ENCODE measurements around the gene C10orf143.
"Not testable (repeated sequence)": the region's sequence is repeated elsewhere in the genome, so short reads cannot be mapped to it uniquely, and the experiment has no call there.

The C10orf143 gene

DNA sequence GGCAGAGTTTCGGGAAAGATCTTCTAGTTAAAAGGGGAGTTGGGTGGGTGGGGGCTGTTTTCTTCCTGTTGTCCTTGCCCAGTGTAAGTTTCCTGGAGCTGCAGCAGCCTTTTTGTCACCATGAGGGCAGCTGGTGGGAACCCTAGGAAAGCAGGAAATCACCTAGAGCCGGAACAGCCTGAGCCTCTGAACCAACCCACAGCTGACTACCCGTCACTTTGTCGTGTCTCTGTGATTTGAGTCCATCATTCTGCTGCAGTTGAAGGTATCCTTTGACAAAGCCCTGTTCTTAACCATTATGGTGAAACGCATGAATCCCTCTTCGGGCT is 1.2 kb upstream of the C10orf143 start:
- in situ Hi-C loops (cut with HindIII; ENCODE audit: low sequenced_read_pairs): no loop called here
- peak overlapping the region; percentile 68 for H3K4me3 ChIP-seq (ENCODE audit: low read depth, low read length)
- no peak for DNase-seq (ENCODE audit: low read depth)
- TF ChIP-seq CTCF (IDR thresholded peaks at IDR 0.05; ENCODE audit: low read depth, low read length, missing control alignments): no peak

DNA sequence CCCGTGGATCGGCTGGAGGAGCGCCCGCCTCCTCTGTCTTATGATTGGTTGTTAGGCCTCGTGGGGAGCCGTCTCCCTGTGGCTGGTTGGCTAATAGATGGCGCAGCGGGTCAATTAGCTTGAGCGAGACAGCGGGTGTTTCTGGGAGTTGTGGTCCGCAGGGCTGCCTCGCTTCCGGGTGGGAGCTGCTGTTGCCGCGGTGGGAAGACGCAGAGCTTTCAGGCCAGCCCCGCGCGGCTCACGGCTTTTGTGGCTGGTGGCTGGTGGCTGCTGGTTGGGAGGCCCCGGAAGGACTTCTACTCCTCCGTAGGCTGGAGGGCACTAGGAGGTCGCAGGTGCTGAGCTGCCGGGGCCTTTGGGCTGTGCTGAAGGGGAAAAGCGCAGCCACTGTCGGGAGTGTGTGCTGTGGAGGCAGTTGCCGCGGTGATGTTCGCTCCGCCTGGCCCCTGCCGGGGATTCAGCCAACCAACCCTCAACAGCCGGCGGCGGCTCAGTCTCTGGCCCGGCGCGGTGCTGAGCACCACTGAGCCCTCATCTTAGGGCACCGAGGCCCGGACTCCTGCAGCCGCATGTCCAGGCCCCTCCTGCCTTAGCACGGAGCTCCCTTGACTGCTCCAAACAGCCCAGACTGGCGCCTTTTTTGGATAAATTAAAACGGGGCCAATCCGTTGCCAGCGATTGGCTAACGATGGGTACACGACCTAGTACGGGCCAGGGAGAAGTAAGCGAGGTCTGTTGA is 652 bp upstream of the C10orf143 start:
- DNase-seq (ENCODE audit: low read depth): peak; percentile 96
- in situ Hi-C loops (cut with HindIII; ENCODE audit: low sequenced_read_pairs): no loop called here
- peak; percentile 4 for TF ChIP-seq CTCF (IDR thresholded peaks at IDR 0.05; ENCODE audit: low read depth, low read length, missing control alignments)
- H3K4me3 ChIP-seq (ENCODE audit: low read depth, low read length): peak overlapping the region; percentile 68

DNA sequence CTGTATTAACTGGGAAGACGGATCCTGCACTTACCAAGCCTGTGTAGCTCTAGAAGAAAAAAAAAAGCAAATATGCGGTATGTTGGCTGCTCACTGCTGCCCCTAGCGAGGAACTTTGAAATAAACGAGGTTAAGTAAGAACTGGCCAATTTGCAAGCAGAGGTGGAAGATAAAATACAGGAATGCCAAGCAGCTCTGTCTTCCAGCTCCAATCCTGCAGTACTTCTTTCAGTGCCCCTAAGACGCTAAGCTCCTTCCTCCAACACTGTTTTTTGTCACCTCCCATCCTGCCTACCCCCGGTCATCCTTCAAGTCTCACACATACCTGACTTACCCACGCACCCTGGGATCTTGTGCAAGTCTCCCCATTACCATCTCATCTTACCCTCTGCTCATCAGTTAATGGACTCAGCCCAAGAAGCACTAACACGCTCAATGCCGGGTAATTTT is 809 bp downstream of the C10orf143 start:
- TF ChIP-seq CTCF (IDR thresholded peaks at IDR 0.05; ENCODE audit: low read depth, low read length, missing control alignments): peak; percentile 81
- peak overlapping the region; percentile 68 for H3K4me3 ChIP-seq (ENCODE audit: low read depth, low read length)
- in situ Hi-C loops (cut with HindIII; ENCODE audit: low sequenced_read_pairs): no loop called here
- peak; percentile 85 for DNase-seq (ENCODE audit: low read depth)

- H3K4me3 ChIP-seq (ENCODE audit: low read depth, low read length): peak overlapping the region; percentile 68
- no peak for DNase-seq (ENCODE audit: low read depth)
Observed at GRCh38 chr10:130108934-130109604, 1.6 kb downstream of the C10orf143 start.

GRCh38 chr10:130108146-130108545 is 2.5 kb downstream of the C10orf143 start:
- H3K4me3 ChIP-seq (ENCODE audit: low read depth, low read length); DNase-seq (ENCODE audit: low read depth); in situ Hi-C loops (cut with HindIII; ENCODE audit: low sequenced_read_pairs): not testable (repeated sequence)

More at GRCh38 chr10:130108934-130109604, 1.6 kb downstream of the C10orf143 start:
- in situ Hi-C loops (cut with HindIII; ENCODE audit: low sequenced_read_pairs): no loop called here
- no peak for TF ChIP-seq CTCF (IDR thresholded peaks at IDR 0.05; ENCODE audit: low read depth, low read length, missing control alignments)

GRCh38 chr10:130105724-130106123 is 4.9 kb downstream of the C10orf143 start:
- no peak for DNase-seq (ENCODE audit: low read depth)
- H3K4me3 ChIP-seq (ENCODE audit: low read depth, low read length): no peak overlapping the region
- in situ Hi-C loops (cut with HindIII; ENCODE audit: low sequenced_read_pairs): no loop called here
- no peak for TF ChIP-seq CTCF (IDR thresholded peaks at IDR 0.05; ENCODE audit: low read depth, low read length, missing control alignments)

DNA sequence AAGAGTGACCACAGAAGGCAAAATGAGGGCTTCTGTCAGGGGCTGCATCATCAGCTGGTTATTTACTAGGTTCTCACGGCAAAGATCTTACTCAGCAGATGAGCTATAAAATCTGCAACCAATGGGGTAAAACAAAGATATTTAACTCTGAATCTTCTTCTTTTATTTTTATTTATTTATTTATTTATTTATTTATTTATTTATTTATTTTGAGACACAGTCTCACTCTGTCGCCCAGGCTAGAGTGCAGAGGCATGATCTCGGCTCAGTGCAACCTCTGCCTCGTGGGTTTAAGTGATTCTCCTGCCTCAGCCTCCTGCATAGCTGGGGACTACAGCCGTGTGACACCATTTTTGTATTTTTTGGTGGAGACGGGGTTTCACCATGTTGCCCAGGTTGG is 11.3 kb downstream of the C10orf143 start:
- no peak for TF ChIP-seq CTCF (IDR thresholded peaks at IDR 0.05; ENCODE audit: low read depth, low read length, missing control alignments)
- no peak overlapping the region for H3K4me3 ChIP-seq (ENCODE audit: low read depth, low read length)
- no peak for DNase-seq (ENCODE audit: low read depth)
- in situ Hi-C loops (cut with HindIII; ENCODE audit: low sequenced_read_pairs): no loop called here

DNA sequence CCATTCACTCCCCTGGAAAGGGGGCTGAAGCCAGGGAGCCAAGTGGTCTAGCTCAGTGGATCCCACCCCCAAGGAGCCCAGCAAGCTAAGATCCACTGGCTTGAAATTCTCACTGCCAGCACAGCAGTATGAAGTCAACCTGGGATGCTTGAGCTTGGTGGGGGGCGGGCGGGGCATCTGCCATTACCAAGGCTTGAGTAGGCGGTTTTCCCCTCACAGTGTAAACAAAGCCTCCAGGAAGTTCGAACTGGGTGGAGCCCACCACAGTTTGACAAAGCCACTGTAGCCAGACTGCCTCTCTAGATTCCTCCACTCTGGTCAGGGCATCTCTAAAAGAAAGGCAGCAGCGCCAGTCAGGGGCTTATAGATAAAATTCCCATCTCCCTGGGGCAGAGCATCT is 20.1 kb downstream of the C10orf143 start:
- in situ Hi-C loops (cut with HindIII; ENCODE audit: low sequenced_read_pairs); DNase-seq (ENCODE audit: low read depth); H3K4me3 ChIP-seq (ENCODE audit: low read depth, low read length): not testable (repeated sequence)

Measured in astrocyte of the cerebellum (primary cell).